DMS53 (cell line): ENCODE measurements around the gene TUBB.
A peak's percentile ranks its signal among the peaks of the same experiment; 100 is the strongest.

ENCODE experiments used
- DNase-seq: peaks from one replicate; lab custom pipeline; 2025; lab: John Stamatoyannopoulos, UW

Gene TUBB

DNA sequence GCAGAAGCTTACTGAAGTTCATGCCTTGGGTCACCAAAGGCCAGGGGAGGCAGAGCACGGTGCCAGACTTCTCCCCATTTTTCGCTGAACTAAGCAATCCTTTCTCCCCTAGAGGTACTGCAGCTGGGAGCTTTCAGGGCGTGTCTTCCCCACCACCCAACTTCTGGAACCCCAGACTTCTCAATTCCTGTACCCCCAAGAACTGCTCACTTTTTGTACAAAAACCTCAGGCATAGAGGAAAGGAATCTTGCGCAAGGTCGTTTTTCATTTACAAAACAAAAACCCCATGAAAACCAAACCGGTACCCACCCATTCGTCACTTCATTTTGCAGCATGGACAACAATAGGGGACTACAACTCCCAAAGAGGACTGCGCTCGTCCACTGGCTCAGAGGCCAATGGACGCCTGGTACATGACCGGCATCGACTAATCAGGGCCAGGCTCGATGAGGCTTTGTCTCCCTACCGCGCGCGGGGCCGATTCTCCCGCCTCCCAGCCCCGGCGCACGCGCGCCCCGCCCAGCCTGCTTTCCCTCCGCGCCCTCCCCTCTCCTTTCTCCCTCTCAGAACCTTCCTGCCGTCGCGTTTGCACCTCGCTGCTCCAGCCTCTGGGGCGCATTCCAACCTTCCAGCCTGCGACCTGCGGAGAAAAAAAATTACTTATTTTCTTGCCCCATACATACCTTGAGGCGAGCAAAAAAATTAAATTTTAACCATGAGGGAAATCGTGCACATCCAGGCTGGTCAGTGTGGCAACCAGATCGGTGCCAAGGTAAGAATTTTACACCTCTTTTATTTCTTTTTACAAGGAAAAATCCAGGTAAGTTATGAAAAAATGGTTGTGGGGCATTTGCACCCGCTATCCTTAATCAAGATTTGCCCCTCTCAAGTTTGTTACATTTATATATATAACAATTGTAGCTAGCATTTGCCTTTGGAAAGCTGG, at the start of gene TUBB:
TSS of gene TUBB (plus strand) at position 562 of the 947 bp plus-strand sequence. CDS start at position 717, 155 bp downstream.
- DNase-seq, result peak; percentile 99

DNA sequence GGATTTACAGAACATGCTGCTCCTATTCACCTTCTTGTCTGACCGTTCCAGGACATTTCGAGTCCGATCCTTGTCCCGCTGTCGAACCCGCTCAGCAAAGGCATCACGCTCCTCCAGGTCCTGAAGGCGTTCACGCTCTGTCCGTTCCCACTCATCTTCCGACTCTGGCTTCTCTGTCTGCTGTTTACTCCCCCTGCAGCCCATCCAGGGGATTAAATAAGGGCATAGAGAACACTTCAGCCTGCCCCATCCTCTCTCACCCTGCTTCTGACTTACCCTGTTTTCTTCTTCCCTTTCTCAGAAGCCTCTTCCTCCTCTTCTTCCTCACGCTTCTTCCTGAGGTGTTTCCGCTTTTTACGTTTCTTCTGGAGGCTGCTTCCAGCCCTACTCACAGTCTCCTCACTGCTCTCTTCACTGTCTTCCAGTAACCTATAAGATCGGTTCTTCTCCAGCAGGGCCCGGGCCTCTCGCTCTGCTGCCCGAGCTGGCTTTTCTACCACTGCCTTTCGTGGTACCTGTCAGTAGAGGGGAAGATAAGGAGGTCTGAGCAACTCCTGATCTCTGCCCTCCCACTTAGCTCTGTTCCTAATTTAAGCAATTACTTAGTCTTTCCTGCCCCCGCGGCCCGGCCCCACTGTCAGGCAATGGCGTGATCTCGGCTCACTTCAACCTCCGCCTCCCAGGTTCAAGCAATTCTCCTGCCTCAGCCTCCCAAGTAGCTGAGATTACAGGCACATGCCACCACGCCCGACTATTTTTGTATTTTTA, 49.2 kb upstream of the TUBB start:
- peak; percentile 20 for DNase-seq

DNA sequence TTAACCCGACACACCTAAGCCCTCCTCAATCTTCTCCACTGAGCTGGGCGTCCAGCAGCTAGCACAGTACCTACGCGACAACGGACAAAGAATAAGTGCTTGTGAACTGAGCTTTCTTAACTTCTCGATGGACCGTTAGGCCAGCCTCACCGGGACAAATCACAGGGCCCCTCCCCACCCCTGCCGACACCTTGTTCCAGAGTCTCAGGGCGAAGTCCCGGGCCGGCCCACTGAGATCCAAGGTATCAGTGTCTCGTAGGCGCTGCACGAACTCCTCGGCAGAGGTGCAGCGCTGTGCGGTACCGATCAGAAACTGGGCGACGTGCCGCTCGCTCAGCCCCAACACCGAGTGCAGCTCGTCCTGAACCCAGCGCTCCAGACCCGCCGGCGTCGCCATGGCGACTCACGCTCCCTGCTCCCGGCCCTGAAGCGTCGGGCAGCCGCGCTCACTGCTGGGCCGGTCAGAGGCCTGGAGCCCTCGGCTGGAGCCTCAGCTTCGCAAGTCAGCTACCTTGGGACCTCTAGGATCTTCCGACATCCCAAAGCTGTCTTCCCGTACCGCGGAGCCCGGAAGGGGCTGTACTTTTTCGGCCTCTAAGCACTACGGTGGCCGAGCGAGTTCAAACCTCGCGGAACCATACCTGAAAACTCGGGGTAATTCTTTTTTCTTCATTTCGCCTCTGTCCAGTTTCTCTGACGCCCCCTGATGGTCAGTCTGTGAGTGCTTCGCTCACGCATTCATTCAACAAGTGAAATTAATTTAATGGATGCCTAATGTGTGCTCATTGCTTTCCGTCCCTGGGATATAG, 47.5 kb upstream of the TUBB start, which contains the start of gene DHX16:
TSS of gene DHX16 (minus strand) at position 562 of the 809 bp plus-strand sequence. CDS start at position 397, 165 bp downstream.
- peak; percentile 98 for DNase-seq

DNA sequence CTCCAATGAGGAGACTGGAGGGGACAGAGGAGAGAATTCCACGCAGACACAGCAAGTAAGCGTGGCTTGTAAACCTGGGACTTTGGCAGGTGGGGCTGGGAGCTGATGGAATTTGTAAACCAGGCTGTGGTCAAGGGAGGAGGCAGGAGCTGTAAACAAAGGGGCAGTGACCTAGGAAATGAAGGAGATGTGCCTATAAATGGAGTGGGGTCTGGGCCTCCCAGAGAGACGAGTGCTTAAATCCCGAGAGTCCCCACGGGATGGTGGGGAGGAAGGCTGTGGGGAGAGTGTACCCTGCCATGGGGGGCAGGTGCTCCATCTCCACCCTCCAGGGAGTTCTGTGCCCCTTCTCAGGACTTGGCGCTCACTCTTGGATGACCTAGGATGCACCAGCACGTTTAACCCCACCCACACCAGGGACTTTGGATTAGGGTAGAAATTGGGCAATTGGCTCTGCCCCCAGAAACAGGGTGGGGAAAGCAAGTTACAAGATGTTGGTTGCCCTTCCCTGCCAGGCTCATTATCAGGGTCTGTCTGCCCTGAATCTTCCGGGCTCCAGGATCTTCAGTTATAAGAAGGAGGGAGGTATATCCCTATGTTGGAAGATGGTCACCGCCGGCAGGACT, 43.4 kb upstream of the TUBB start:
- DNase-seq, result no peak

DNA sequence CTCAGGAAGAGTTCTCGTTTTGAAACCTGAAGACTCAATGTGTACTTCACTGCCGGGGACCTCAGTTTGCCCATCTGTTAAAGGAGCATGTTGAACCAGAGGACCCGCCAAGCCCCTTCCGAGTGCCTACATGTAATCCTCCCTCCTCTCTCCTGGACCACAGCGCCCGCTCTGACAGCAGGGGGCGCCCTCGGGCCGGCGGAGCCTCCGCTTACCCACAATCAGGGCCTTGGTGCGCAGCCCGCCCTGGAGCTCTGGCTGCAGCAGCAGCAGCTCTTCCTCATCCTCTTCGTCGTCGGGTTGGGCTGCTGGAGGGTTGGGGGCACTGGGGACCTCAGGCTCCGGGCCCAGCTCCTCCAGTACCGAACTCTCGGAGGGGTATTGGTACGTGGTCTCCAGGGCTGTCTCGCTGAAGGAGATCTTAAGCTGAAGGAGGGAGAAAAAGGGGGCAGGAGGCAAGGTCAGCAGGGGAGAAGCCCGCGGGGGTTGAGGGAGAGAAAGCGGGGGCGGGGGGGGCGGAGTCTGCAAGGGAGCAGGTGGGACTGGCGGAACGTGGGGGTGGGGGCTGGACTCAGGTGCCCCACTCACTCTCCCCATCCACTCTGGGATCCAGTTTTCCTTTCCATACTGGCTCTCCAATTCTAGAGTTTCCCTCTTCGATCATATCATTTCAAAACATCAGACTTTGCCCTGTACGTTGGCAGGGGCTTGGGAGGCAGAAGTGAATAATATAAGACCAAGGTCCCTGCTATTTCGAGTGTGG, 41.0 kb upstream of the TUBB start:
- peak; percentile 84 for DNase-seq

DNA sequence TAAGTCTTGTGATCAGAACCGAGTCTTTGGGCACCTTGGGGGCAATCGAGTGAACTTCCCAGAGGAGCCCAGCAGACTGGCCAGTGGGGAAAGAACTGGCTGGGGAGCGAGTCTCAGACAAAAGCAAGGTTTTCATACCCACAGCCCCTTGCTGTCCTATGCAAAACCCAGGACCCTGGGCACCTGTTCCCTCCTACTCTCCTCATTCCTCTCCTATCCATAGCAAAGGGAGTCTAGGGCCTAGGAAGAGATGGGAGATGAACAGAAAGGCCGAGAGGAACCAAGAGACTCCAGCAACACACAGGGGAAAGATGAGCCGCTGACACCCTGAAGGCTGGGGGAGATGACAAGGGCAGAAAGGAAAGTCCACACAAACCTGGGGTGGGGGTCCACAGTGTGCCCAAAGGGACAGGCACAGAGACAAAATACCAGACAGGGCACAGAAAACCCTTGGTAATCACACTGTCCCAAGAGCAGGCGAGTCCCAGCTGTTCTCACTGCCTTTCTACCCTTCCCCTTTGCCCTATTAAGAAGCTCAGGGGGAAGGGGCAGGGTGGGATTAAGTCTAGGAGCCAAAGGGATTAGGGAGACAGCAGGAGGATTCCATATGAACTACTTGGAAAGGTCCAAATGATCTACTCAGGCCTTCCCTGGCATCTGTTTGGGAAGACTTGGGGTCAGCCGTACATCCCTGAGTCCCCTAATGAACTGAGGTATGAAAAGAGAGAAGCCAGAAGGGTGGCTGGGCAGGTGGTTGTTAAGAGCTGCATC, 40.2 kb upstream of the TUBB start:
- no peak for DNase-seq

DNA sequence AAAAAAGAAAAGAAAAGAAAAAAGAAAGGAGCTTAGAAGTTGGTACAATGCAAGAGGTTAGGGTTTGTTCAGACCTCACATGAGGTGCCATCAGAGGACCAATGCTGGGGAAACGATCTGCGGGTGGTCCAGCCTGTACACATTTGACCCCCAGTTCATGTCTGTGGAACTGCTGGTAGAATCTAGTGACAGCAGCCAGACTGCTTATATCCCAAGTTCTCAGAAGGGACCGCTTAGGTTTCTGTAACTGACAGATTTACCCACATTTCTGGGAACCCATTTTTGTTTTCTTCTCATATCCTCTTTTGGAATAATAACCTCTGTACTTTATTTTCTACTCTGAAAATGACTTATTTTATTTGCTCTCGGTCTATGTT, 38.4 kb upstream of the TUBB start:
- DNase-seq, result no peak

DNA sequence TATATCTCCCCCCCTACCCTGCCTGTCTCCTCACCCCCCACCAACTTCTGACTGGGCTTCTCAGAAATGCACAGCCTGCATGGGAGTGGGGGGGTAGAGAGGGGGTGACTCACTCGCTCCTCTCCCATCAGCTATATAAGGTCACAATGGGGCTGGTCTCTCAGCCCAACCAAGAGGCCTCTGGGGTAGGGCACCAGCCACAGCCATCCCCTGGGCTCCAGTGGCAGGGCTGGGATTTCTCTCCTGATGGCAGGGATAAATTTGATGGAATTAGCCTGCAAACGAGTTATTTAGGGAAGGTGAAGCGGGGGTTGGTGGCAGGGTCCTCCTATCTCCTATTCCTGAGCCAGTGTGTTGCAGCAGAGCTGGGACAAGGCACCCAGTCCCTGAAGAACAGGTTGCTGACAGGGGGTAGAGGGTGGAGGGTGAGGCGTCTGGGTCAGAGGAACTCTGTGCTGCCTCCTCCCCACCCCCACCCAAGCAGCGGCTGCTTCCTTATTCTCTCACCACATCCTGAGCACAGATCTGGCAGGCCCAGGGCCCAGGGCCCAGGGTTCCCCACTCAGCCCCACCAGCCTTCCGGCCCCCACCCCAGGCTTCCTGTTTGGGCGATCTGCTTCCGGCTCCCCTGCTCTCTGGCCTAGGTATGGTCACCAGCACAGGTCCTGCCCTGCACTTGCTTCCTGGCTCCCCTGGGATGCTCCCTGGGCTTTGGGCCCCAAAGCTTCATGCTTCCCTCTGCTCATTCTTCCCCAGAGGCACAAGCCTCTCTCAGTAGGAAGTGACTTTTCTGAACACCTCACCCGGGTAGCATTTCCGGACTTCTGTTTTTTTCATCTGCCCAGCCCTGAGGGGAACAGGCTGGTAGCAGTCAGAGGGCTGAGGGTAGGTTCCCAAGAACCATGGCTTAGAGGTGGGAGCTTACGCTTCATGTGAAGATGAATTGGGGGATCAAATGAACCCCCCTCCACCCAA, 37.7 kb upstream of the TUBB start:
- peak; percentile 33 for DNase-seq

DNA sequence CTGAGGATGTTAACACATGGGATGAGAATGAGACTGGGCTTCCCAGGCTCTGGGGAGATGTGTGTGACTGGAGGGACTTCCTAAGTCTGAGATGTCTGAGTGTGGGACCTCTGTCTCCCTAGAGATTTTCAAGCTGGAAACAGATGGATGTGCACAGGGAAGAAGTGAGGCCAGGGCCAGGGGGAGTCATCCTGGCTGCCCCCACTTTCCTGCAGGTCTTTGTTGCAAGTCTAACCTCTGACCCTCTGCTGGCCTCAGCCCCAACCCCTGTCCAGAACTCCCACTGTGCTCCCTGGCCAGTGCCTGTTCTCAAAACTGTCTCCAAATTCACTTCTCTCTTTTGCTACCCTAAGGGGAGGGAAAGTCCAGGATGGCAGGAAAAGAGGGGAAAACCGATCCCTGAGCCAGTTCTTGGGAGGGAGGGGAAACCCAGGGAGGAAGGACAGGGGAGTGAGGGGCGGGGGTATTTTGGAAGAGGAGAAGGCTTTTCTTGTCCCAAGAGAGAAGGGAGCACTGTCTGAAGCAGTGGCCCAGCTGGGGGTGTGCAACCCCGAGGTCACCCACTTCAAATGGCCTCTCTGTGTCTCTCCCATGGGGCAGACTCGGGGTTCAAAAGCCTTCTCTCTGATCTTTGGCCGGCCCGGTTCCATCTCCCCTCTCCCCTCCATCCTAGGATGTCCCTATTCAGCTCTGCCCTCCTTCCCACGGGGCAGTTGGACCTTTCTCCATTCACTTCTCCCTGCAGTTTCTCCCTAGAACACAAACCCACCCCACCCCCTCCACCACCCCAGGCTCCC, 36.8 kb upstream of the TUBB start:
- no peak for DNase-seq

DNA sequence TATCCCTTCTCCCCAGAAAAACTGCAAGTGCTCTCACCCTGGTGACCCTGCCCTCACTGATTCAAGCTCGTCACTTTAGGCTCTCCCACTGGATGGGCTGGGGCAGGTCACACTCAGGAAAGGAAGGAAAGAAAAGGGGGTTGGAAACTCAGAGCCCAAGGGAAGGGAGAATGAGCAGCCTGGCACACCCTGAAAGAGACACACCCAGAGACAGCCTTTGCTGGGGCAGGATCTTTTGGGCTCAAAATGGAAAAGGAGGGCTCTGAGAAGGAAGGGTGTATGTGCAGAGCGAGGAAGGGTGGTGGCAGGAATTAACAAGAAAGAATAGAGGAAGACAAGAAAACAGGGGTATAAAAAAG, 36.2 kb upstream of the TUBB start:
- DNase-seq, result no peak

DNA sequence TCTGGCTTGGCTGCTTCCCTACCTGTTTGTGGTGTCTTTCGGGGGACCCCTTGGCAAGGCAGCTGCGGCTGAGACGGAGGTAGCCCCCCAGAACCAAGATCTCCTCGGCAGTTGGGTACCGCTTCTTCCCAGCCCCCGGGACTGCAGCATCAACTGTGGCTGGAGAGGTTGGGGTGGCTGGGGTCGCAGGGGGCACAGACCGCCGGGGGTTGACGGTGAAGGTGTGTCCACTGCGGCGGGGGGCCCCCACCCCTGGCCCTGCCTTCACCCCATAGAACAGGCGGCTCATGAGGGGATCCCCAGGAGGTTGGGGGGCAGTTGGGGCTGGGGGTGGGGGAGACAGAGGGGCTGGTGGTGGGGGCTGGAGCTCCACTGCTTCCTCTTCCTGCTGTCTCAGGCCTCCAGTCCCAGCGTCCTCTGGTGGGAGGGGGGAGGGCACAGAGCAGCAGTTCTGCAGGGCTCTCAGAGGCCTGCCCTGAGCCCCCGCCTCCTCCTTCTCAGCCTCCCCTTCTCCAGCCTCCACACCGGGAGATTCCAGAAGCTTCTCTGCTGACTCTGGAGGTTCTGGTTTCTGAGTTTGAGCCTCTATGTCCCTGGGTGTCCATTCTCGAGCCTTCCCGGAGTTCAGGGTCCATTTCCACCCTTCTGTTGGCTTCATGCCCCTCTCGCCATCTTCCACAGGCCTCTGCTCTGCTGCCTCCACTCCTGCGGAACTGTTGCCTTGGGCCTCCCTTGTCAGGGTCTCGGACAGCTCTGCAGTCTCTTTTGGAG, 35.6 kb upstream of the TUBB start:
- no peak for DNase-seq

DNA sequence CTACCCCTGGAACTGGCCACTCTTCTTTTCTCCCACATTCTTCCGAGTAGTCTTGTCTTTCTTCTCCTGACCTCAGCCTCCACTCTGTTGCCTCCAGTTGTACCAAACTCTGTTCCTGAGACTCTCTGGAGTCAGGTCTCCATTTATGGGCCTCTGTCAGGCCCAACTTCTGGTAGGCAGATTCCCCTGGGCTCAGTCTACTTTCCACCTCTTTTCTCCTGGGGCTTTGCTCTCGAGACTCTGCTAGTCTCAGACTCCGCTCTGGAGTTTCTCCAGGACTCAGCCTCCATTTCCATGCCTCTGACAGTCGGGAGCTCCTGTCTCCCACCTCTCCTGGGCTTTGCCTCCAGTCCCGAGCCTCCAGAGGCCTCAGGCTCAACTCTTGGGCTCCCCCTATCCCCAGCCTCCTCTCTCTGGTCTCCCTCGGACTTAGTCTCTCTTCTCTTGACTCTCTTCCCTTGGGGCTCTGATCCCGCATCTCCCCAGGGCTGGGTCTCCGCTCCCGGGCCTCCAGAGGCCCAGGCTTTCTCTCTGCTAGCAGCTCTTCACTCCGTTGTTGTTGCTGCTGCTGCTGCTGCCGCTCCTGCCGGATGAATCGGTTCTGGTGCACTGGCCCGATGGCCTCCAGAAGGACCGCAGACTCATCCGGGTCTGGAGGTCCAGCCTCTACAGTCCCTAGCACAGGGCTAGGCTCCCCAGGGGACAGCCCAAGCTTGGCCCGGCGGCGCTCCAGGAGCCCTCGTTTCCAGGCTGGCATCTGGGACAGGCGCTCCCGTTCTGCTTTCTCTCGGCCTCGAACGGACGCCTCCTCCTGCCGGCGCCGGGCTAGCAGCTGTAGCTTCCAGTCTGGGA, 34.8 kb upstream of the TUBB start:
- DNase-seq, result no peak

DNA sequence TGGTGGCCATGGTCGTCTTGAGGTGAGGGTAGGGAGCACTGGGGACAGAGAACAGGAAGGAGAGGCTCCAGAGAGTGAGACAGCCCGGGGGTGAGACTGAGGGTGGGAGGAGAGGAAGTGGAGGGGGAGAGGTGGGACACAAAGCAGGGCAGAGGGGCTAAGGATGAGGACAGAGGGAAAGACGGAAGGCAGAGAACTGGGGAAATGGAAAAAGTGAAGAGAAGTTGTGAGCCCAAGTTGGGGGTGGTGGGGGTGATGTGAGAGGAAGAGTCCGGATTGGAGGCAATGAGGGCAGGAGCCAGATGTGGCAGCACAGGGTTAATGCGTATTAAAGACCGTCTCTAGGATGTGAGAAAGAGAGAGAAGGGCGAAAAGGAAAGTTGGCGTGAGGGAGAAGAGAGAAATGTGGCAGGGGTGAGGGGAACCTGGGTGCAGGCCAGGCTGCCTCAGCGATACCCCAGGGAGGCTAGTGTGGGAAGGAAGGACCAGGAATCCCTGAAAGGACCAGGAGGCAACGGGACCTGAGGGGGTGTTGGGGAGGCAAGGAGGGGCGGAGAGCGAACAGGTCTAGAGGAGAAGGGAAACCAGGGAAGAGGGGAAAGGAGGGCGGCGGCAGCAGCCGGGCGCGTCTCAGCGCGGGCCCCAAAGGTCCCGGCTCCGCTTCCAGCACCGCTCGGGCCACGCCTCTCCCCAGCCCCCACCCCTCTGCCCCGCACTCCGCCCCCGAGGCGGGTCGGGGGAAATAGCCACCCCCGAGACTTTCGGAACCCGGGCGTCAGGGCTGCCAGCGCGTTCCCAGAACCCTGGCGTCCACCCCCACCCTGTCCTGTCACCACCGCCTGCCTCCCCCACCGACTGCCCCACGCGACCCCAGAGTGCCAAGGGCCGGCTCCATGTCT, 33.9 kb upstream of the TUBB start, which contains the start of gene PPP1R18:
TSS of gene PPP1R18 (minus strand) at position 637 of the 899 bp plus-strand sequence. CDS start at position 10, 627 bp downstream.
- peak; percentile 77 for DNase-seq

DNA sequence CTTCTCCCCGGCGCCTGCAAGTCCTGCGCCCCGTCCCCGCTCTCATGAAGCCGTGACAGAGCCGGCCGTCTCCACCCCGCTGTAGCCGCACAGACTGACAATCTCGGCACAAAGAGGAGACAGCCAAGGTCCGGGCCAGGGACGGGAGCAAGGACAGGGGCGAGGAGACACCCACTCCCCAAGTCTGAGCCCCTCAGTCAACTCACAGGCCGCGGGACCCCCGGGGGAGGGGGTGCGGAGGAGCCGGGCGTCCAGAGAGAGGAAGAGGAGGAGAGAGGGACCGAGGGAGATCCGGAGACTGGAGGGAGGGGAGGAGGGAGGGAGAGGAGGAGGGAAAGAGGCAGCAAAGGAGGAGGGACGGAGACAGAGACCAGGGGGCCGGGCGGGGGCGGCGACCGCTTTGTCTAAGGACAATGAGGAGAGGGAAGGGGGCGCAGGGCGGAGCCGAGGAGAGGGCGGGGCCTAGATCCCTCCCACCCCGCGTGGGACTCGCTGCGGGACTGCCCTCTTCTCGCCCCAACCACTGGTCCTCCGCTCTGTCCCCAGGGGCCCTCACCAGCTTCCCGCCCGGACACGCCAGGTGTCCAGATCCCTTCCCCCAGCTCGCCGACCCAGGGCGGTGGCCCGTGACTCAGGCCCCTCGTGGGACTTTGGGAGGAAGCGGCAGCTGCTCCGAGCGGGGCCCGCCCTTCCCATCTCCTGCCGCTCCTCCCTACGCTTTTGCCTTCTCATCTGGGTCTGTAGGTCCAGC, 33.1 kb upstream of the TUBB start:
- DNase-seq, result peak; percentile 97
